ENCODE results near the gene RPL41. TPM values are rescaled to one million over a fixed set of nuclear protein-coding genes. Genes with fewer than 3 reads are reported as not detected.

RPL41 gene
- total and polyA plus RNA-seq, 10 of the 15 experiments (the other 5 are each of a cell fraction or from before 2014, with no cell fraction given), result 4,144 to 19,112 (median 8,004) TPM

DNA sequence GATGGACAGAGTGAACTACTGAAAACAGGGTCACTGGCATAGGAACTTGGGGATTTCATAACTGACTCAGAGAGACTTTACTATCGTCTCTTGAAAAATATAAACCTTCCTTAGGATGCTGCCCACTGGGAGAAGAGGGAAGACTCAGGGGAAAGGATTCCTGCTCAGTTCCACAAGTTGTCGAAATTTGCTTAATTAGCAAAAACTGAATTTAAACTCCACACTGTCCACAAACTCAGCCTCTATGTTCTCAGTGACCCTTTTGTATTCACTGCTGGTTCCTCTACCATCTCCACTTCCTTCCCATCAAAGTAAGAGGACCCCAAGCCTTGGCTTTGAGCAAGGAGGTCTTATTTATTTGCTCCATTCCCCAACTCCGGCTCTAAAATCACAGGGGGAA lies 28.8 kb downstream of the RPL41 start:
- ATAC-seq (no peak), FAIRE-seq (no peak), DNase-seq (ENCODE audit: low read depth, low spot score) (no peak)
- Histone ChIP-seq H3K36me3 (ENCODE audit: control insufficient read depth in 2 of 2, insufficient read depth in 2 of 2, low read length in 1 of 2) (peaks cover 11 to 13% of the 10 kb centered on the region in 2 experiments; a peak in 3 of 4 replicates), H2AFZ (ENCODE audit: control insufficient read depth, low read depth, low read length) (no peak overlapping the region), H3K4me1 (ENCODE audit: control insufficient read depth, insufficient read depth, low read length) (no peaks in the 10 kb centered on the region), H3K4me3 (no peak overlapping the region), H3K9ac (ENCODE audit: control insufficient read depth, insufficient read depth, low read length) (no peak overlapping the region), H4K20me1 (ENCODE audit: control insufficient read depth, insufficient read depth) (no peaks in the 10 kb centered on the region), H3K4me2 (ENCODE audit: control insufficient read depth, insufficient read depth) (no peak overlapping the region), H3K27me3 (replicated peaks in 1 of 2; ENCODE audit: control insufficient read depth in 2 of 2, insufficient read depth in 2 of 2, low read length in 1 of 2) (no peaks in the 10 kb centered on the region), H3K27ac (ENCODE audit: control insufficient read depth, insufficient read depth) (no peak overlapping the region), H3K9me3 (replicated peaks; ENCODE audit: control insufficient read depth, insufficient read depth, low read length) (no peaks in the 10 kb centered on the region), H3K79me2 (ENCODE audit: control insufficient read depth, insufficient read depth, low read length) (no peaks in the 10 kb centered on the region)
- intact Hi-C loops (cut with micrococcal nuclease; ENCODE audit: unreplicated experiment) (no loop called here), in situ Hi-C loops (cut with MboI) (no loop called here)
- 96% methylated on average over 3 of the region's 3 CpGs for WGBS (ENCODE audit: insufficient coverage, insufficient replicate concordance, low lambda C conversion rate, missing lambda C conversion rate)
- SMC1A ChIA-PET (ENCODE audit: uncharacterized antibody, unreplicated experiment), result no interaction called here
- CTCF ChIA-PET, result interaction anchor here (0.8 to 1.3 kb wide), 2 partner anchors 14 to 17 kb away, joined by 3 to 4 read pairs; partner anchors contain the start of gene ESYT1
- RAD21 ChIA-PET (ENCODE audit: unreplicated experiment), result interaction anchor here (1.0 kb wide), 1 partner anchor 17 kb away, joined by 3 read pairs; the partner anchor contains the start of gene ESYT1
- POLR2A ChIA-PET, result interaction anchor here (0.6 to 0.9 kb wide), 2 partner anchors 28 to 148 kb away, joined by 3 read pairs; no protein-coding TSS in a partner anchor
- no TSS peak for BruUV-seq (replicated peaks)
- TF ChIP-seq RAD51 (IDR thresholded peaks at IDR 0.05) (no peak), TCF12 (IDR thresholded peaks at IDR 0.05; ENCODE audit: low read depth, low read length) (no peak), YBX1 (IDR thresholded peaks at IDR 0.05) (no peak), HDGF (IDR thresholded peaks at IDR 0.05) (no peak), ZSCAN29 (IDR thresholded peaks at IDR 0.05) (no peak), SIN3A (IDR thresholded peaks at IDR 0.05; ENCODE audit: low read depth, low read length) (no peak), NFYA (IDR thresholded peaks at IDR 0.05; ENCODE audit: borderline replicate concordance, low read depth, low read length) (no peak)
- TF ChIP-seq, protein P1, sequence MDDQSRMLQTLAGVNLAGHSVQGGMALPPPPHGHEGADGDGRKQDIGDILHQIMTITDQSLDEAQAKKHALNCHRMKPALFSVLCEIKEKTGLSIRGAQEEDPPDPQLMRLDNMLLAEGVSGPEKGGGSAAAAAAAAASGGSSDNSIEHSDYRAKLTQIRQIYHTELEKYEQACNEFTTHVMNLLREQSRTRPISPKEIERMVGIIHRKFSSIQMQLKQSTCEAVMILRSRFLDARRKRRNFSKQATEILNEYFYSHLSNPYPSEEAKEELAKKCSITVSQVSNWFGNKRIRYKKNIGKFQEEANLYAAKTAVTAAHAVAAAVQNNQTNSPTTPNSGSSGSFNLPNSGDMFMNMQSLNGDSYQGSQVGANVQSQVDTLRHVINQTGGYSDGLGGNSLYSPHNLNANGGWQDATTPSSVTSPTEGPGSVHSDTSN (IDR thresholded peaks at IDR 0.05; ENCODE audit: insufficient replicate concordance, low read depth, low read length), result no peak
